Esophagus squamous epithelium (tissue), 5 donors: Measurements from ENCODE around the gene ACIN1. TPM values are rescaled to one million over a fixed set of nuclear protein-coding genes. Genes with fewer than 3 reads are reported as not detected.
A peak's percentile ranks its signal among the peaks of the same experiment; 100 is the strongest.

Experiments used
- DNase-seq: peaks from one replicate; lab custom pipeline; 2025; lab: John Stamatoyannopoulos, UW
- H3K27ac ChIP-seq, 4 donors: fragments of 200-600 bp; sonication (generic); one replicate each; pipeline ENCODE4 v1.5.1; 2016 to 2019; ENCODE audit warnings: mild to moderate bottlenecking in 1 of 4
- H3K27me3 ChIP-seq, 4 donors: fragments of 200-600 bp; sonication (generic); 1 replicate in 3 of 4; 2 replicates in 1 of 4; pipeline versions ENCODE4 v1.5.1 to v1.6.0; 2017 to 2021; ENCODE audit warnings: antibody characterized with exemption in 1 of 4
- H3K36me3 ChIP-seq, 3 donors: fragments of 200-600 bp; sonication (generic); one replicate each; pipeline ENCODE4 v1.5.1; 2016 to 2019
- H3K4me1 ChIP-seq, 3 donors: fragments of 200-600 bp; sonication (generic); one replicate each; pipeline ENCODE4 v1.5.1; 2017 to 2019
- H3K4me3 ChIP-seq, 4 donors: fragments of 200-600 bp; sonication (generic); 1 replicate in 3 of 4; 2 replicates in 1 of 4; pipeline ENCODE4 v1.5.1; 2016 to 2019; ENCODE audit warnings: mild to moderate bottlenecking in 2 of 4, moderate library complexity in 1 of 4
- H3K9me3 ChIP-seq, 3 donors: fragments of 200-600 bp; sonication (generic); one replicate each; pipeline ENCODE4 v1.5.1; 2016 to 2019
- POLR2A ChIP-seq, 4 donors: fragments of 450-650 bp; IDR thresholded peaks; one replicate each; pipeline ENCODE4 v1.6.1; 2017; ENCODE audit warnings: antibody characterized with exemption in 4 of 4, mild to moderate bottlenecking in 4 of 4, moderate library complexity in 3 of 4
- WGBS, 2 donors: methylation state at CpG; one replicate each; pipeline ENCODE4 v1.1.5; 2018; 5-methylcytosine and 5-hydroxymethylcytosine counted together
- intact Hi-C: fragments of 100-400 bp; cut with DNase I; formaldehyde crosslinking; loops from one replicate; pipeline ENCODE4 v1.15.0; 2022
- total RNA-seq, 4 donors: library from RNA; depleted of rRNA; stranded (reverse); fragments of >200 nt; gene quantifications; one replicate each; pipeline ENCODE4 v1.1.0, GENCODE V29; 2016
- TF ChIP-seq, protein P1 (sequence below), 6 experiments: fragments of 450-650 bp in 4 of 6; fragments of 200-600 bp in 2 of 6; sonication (generic) in 2 of 6; IDR thresholded peaks; one replicate each; pipeline ENCODE4 v1.5.1; 2016 to 2019; ENCODE audit warnings: antibody characterized with exemption in 6 of 6, mild to moderate bottlenecking in 4 of 6, moderate library complexity in 4 of 6
- donor health status: DM: yes; HTN: yes; CAD: no.

ACIN1 gene
- total RNA-seq, 4 donors from 2014 or later, result 51.4 to 107 (median 83.0) TPM

DNA sequence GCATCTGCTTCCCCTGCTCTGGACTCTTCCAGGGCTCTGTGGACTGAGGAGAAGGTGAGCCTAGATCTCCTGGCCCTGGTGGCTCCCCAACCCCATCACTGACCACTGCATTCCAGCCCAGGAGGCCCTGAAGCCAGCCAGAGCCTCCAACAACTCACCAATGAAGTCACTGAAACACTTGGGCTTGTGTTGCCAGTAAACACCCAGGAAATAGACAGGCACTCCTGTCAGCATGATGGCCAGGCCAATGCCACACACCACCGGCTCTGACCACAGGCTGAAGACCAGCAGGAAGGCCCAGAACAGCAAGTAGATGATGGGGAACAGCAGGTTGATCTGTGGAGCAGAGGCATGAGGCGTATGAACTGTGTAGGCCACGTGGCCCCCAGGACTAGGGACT lies 32.9 kb upstream of the ACIN1 start:
- Histone ChIP-seq H3K36me3 (peaks cover 0 to 58% (median 0%) of the 10 kb centered on the region in 3 donors), H3K9me3 (no peaks in the 10 kb centered on the region), H3K4me3 (no peak overlapping the region), H3K4me1 (peaks cover 5 to 46% (median 18%) of the 10 kb centered on the region in 3 donors), H3K27me3 (no peaks in the 10 kb centered on the region), H3K27ac (peak overlapping the region in 1 of 4 donors; percentile 6)
- TF ChIP-seq, protein P1, sequence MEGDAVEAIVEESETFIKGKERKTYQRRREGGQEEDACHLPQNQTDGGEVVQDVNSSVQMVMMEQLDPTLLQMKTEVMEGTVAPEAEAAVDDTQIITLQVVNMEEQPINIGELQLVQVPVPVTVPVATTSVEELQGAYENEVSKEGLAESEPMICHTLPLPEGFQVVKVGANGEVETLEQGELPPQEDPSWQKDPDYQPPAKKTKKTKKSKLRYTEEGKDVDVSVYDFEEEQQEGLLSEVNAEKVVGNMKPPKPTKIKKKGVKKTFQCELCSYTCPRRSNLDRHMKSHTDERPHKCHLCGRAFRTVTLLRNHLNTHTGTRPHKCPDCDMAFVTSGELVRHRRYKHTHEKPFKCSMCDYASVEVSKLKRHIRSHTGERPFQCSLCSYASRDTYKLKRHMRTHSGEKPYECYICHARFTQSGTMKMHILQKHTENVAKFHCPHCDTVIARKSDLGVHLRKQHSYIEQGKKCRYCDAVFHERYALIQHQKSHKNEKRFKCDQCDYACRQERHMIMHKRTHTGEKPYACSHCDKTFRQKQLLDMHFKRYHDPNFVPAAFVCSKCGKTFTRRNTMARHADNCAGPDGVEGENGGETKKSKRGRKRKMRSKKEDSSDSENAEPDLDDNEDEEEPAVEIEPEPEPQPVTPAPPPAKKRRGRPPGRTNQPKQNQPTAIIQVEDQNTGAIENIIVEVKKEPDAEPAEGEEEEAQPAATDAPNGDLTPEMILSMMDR (IDR thresholded peaks at IDR 0.05), result no peak
- TF ChIP-seq POLR2A (IDR thresholded peaks at IDR 0.05), result no peak
- intact Hi-C loops, result no loop called here
- WGBS, 2 donors, result 72 to 90% methylated on average over 2 to 3 of the region's 3 CpGs
- DNase-seq, result no peak

DNA sequence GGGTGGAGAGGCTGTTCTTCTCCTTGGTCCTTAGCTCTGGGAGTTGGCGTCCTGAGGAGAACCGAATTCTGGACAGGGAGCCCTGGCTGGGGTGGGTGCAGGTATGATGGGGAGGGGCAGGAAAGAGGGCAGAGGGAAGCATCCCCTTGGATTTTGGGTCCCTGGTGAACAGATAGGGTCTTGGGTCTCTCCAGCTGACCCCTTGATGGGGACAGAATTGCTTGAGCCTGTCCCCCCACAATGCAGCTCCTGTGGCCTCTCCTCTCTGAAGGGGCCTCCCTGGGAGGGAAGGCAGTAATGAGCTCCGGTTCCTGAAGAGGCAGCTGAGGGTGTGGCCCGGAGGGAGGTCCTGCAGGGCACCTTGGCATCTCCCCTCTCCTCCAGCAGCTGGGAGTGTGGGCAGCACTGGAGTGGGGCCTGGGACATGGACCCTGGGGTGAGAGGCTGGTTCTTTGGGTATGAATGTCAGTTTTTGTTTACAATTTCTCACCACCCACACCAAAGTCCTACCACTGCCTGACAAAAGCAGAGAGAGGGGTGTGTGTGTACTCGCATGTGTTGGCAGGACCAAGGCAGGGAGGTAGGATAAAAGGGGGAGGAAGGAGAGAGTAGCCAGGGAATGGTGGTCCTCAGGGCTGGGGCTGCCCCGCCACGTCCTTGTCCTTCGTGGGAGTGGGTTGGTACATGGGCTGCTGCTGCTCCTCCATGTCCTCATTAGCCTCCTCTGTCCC lies 31.8 kb upstream of the ACIN1 start:
- Histone ChIP-seq H3K4me3 (no peak overlapping the region), H3K9me3 (no peaks in the 10 kb centered on the region), H3K36me3 (peaks cover 0 to 47% (median 0%) of the 10 kb centered on the region in 3 donors), H3K27me3 (no peaks in the 10 kb centered on the region), H3K27ac (peak overlapping the region in 3 of 4 donors; percentile 22 to 41 (median 36)), H3K4me1 (peaks cover 5 to 48% (median 18%) of the 10 kb centered on the region in 3 donors)
- 85 to 93% methylated on average over 3 to 6 of the region's 8 CpGs for WGBS, 2 donors
- intact Hi-C loops, result no loop called here
- no peak for DNase-seq
- TF ChIP-seq, protein P1 (IDR thresholded peaks at IDR 0.05), result no peak

DNA sequence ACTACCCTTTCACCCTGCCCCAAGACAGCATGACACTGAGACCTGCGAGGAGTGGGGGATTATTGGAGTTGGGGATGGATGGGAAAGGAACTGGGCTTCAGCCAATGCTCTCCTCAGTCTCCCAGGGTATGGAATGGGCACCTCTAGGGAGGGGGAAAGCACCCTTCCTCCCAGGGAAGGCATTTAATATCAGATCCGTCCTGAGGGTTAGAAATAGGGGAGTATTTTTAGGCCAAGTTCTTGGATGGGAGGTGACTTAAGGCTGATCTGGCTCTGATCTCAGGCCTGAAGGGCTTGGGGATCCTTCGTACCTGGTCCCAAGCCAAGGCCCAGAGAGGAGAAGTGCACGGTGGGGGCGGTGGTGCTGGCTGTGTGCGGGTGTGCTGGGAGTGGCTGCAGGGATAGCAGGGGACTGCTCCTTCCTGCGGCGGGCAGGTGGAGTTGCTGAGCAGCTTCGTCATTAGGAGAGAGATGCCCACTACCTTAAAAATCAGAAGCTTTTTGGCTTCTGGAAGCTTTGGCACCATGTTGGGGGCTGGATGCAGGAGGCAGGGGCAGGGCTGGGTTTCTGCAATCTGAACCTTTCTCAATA lies 31.1 kb upstream of the ACIN1 start:
- no peak for DNase-seq
- TF ChIP-seq, protein P1 (IDR thresholded peaks at IDR 0.05), result no peak
- no peak for TF ChIP-seq POLR2A (IDR thresholded peaks at IDR 0.05)
- Histone ChIP-seq H3K9me3 (no peaks in the 10 kb centered on the region), H3K36me3 (peaks cover 0 to 40% (median 0%) of the 10 kb centered on the region in 3 donors), H3K27ac (peak overlapping the region in 3 of 4 donors; percentile 22 to 41 (median 36)), H3K4me3 (no peak overlapping the region), H3K4me1 (peaks cover 5 to 49% (median 24%) of the 10 kb centered on the region in 3 donors), H3K27me3 (no peaks in the 10 kb centered on the region)
- intact Hi-C loops, result no loop called here
- WGBS, 2 donors, result 54 to 70% methylated on average over 5 to 6 of the region's 9 CpGs

DNA sequence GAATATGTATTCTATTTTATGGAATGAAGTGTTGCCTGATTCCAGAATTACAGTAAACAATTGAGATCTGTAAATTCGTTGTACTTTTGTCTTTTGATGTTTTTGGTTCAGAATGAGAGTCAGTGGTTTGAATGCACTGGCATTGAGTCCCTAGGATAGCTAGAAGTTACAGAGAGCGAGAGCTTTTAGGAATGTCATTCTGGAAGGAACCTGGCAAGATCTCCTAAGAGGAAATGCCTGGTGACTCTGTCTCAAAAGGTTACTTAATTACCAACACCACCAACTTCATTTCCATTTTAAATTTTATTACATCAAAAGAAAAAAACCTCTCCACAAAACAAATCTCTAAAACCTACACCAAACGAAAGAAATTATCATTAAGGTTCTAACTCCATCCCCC lies 30.1 kb upstream of the ACIN1 start:
- Histone ChIP-seq H3K27me3 (no peaks in the 10 kb centered on the region), H3K36me3 (peaks cover 0 to 38% (median 0%) of the 10 kb centered on the region in 3 donors), H3K27ac (peak overlapping the region in 1 of 4 donors; percentile 22), H3K4me1 (peaks cover 5 to 49% (median 19%) of the 10 kb centered on the region in 3 donors), H3K4me3 (no peak overlapping the region), H3K9me3 (no peaks in the 10 kb centered on the region)
- intact Hi-C loops, result no loop called here
- TF ChIP-seq, protein P1 (IDR thresholded peaks at IDR 0.05), result no peak
- no peak for DNase-seq
- WGBS, 2 donors, result 40 to 41% methylated on average over 3 of the region's 3 CpGs

DNA sequence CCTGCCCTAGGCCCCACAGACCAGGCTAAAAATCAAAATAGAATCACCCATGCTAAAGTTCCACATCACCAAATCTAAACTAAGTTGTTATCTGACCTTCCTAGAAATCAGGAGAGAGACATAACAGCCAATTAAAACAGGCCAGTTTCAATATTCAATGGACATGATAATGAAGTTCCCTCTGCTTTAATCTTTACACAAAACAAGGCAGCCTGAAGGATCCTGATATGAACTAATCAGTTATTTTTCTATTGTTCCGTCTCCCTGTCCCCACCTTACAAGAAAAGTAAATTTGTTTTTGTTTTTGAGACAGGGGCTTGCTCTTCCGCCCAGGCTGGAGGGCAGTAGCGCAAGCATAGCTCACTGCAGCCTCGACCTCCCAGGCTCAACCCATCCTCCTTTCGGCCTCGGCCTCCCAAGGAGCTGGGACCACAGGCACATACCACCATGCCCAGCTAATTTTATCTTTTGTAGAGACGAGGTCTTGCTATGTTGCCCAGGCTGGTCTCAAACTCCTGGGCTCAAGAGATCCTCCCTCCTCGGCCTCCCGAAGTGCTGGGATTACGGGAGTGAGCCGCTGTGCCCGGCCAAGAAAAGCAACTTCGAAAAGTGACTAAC lies 29.5 kb upstream of the ACIN1 start:
- Histone ChIP-seq H3K9me3 (no peaks in the 10 kb centered on the region), H3K27ac (peak overlapping the region in 1 of 4 donors; percentile 2), H3K27me3 (no peaks in the 10 kb centered on the region), H3K4me3 (no peak overlapping the region), H3K36me3 (peaks cover 0 to 34% (median 0%) of the 10 kb centered on the region in 3 donors), H3K4me1 (peaks cover 0 to 49% (median 19%) of the 10 kb centered on the region in 3 donors)
- DNase-seq, result no peak
- 88 to 92% methylated on average over 12 to 13 of the region's 13 CpGs for WGBS, 2 donors
- TF ChIP-seq, protein P1 (IDR thresholded peaks at IDR 0.05), result no peak
- no peak for TF ChIP-seq POLR2A (IDR thresholded peaks at IDR 0.05)
- intact Hi-C loops, result no loop called here
